ENCODE results near the gene RHNO1.

RHNO1 gene

DNA sequence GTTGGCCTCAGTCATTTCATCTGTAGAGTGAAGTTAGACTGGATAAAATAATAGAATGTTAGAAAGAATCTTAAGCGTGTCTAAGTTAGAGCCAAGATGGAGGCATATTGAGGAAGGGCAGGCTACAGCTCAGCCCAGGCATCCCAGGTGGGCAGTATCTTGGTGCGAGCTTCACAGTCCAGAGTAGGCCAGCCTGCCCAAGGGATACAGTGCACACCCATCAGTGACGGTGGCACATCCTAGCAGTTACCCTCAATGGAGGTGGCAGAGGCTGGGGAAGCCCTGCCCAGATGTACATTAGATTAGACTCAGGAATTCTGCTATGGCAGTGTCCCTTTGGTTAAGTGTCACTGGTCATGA is 35.2 kb downstream of the RHNO1 start:
- DNase-seq: no peak

DNA sequence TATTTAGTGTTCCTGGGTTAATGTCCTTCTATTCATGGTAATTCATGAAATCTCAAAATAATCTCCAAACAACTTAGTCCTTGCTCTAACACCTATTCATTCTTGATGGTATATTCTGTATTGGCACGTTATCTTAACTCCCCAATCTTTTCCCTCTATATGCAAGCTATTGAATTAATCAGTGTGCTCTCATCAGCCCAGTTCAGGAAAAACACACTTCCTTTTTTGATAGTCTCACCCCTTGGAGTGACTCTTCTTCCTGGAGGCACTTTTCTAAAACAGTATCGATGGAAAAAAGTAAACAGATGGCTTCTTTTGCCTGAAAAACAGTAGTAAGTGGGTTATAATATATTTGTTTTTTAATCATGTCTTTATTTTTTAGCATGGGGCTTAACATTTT is 42.2 kb downstream of the RHNO1 start:
- no peak for DNase-seq

DNA sequence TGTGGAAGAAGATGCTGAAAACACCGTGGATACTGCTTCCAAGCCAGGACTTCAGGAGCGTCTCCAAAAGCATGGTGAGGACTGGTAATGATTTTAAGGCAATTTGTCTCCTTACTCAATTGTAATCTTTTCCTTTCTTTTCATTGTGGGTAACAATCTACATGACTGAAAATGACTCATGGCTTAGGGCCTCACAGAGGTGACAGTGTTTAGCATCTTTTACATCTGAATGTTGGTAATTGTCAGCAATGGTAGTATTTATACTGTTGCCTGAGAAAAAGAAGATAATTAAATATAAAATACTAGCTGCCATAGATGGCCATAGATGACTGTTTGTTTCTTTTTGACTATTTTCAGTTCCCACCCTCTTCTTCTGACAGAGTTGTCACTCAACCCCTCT is 45.3 kb downstream of the RHNO1 start:
- DNase-seq: no peak

DNA sequence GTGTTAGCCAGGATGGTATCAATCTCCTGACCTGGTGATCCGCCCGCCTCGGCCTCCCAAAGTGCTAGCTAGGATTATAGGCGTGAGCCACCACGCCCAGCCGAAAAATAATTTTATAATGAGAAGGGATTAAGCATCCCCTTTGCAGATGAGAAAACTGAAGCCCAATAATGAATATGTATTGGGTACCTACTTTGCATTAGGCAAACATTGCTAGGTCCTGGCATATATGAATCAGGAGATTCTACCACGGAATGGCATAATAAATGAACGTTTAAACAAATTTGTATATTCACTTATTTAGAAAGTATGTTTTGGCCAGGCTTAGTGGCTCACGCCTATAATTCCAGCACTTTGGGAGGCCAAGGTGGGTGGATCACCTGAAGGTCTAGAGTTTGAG is 46.0 kb downstream of the RHNO1 start:
- DNase-seq: no peak

DNA sequence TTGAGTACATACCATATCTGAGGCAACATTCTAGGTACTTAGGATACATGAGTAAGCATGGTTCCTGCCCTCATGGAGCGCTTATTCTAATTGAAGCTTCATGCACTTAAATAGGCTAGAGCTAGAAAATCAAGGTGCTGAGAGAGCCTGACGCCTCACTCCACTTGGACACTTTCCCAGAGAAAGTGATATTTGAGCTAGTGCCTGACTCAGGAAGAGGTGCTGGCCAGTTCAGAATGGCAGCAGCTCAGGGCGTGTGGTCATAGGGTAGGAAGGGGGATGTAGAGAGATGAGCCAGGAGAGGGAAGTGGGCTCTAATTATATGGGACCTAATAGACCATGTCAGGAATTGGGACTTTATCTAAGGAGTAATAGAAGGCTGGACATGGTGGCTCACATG is 47.0 kb downstream of the RHNO1 start:
- no peak for DNase-seq

DNA sequence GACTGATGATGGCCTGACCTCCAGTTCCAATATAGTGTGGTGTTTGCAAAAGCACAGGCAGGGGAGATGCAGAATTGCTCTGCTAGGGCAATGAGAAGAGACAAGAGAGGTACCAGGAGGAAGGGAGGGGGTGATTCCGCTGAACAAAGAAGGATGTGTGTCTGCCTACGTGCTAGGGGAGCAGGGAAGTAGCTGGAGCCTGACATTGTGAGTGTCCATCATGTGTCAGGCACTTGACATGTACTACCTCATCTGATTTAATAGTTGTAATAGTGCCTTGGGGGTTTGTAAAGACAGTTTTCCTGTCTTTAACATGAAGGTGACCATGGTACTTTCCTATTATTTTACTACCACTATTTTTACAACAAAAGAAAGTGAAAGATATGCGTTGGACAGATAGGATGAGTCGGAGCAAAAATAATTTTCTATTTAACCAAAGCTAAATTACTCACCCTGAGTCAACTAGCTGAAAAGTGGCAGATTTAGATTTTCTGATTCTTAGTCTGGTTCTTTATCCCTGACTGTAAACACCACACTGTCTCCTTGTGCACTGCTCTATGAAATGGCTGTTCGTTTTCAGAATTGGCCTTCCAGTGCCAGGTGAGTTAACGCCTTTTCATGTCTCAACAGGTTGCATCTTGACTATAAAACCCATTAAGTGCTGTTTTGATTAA is 48.4 kb downstream of the RHNO1 start:
- DNase-seq: no peak

DNA sequence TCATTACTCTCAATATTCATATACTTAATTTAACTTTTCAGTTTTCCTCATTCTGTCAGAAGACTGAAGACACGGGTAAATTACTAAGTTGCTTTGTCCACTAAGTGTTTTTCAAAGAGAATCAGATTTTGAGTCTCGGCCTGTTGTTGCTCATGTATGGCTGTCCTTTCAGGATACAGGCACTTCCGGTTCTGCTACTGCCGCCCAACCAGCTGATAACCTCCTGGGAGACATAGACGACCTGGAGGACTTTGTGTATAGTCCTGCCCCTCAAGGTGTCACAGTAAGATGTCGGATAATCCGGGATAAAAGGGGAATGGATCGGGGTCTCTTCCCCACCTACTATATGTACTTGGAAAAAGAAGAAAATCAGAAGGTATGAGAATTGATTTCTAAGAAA is 53.8 kb downstream of the RHNO1 start:
- no peak for DNase-seq

DNA sequence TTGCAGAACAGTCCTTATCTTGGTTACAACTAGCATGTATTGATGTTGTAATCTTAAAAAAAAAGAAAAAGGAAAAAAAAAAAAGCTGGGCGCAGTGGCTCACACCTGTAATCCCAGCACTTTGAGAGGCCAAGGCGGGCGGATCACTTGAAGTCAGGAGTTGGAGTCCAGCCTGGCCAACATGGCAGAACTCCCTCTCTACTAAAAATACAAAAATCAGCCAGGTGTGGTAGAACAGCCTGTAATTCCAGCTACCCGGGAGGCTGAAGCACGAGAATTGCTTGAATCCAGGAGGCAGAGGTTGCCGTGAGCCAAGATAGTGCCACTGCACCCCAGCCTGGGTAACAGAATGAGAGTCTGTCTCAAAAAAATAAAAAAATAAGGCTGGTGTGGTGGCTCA is 56.6 kb downstream of the RHNO1 start:
- no peak for DNase-seq

DNA sequence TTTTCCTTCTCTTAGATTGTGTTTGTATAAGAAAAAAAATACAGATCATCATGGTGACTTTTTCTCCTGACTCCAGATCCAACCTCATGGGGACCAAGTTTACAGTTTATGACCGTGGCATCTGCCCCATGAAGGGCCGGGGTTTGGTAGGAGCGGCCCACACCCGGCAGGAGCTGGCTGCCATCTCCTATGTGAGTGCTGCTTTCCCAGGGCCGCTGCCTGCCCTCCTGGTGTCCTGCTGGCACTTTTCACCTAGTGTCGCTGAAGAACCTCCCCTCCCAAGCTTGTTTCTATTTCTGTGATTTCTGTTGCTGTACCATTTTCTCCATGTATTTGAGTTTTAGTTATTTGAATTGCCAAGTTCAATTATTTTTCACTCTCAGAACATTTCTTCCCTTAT is 57.3 kb downstream of the RHNO1 start:
- no peak for DNase-seq

DNA sequence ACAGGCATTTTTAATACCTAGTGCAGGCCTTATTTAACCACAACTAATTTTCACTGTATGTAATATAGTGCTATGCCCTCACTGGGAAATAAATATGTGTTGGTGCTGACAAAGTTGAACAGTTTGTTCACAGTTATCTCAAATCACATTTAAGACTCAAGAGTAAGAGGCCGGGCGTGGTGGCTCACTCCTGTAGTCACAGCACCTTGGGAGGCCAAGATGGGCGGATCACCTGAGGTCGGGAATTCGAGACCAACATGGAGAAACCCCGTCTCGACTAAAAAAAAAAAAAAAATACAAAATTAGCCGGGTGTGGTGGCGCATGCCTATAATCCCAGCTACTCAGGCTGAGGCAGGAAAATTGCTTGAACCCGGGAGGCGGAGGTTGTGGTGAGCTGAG is 59.3 kb downstream of the RHNO1 start:
- DNase-seq: no peak

DNA sequence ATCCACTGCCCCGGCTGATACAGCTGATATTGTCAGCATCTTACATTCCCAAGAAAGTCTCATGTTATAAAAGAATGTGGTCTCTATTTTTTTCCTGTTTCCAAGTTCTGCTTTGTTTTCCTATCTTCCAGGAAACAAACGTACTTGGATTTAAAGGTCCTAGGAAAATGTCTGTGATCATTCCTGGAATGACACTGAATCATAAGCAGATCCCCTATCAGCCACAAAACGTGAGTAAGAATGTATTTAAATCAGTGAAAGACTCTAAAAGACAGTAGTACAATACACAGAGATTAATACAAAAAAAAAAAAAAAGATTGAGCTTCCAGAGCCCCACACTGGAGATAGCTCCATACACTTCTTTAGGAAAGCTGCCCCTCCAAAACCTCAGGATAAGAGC is 60.5 kb downstream of the RHNO1 start:
- no peak for DNase-seq
